IMR-90 (cell line): ENCODE results near the gene TMTC1. TPM values are rescaled to one million over a fixed set of nuclear protein-coding genes. Genes with fewer than 3 reads are reported as not detected.

Experiments
- ATAC-seq: fragments of 200-7000 bp; cut with Tn5 transposase; 2 replicates; pipeline ENCODE4 v1.9.1; 2020; ENCODE audit warnings: low read depth, mild to moderate bottlenecking, moderate library complexity
- BruUV-seq: library from RNA; stranded (reverse); fragments of 400-500 nt; replicated peaks from 2 replicates; lab custom pipeline; 2021; lab: Mats Ljungman, UMichigan
- CTCF ChIA-PET: fragments of 300-600 bp; formaldehyde crosslinking; extraction: SDS; loops from one replicate; lab custom pipeline; 2021; ENCODE audit warnings: antibody characterized with exemption; lab: Yijun Ruan, JAX
- POLR2A ChIA-PET: fragments of 300-600 bp; sonication (Branson Sonifier 250); formaldehyde crosslinking; loops from one replicate; lab custom pipeline; 2022; ENCODE audit warnings: antibody characterized with exemption; ENCODE audit not compliant: unreplicated experiment; lab: Charles Lee
- DNase-seq: peaks from one replicate; pipeline ENCODE4 v3.0.0; 2013
- H2AFZ ChIP-seq: replicated peaks from 2 replicates; pipeline ENCODE3; 2013; ENCODE audit warnings: low read length, mild to moderate bottlenecking; ENCODE audit not compliant: poor library complexity
- H2AK5ac ChIP-seq: 2 replicates; pipeline ENCODE4 v1.6.1; 2013; ENCODE audit warnings: low read depth, low read length, inconsistent platforms
- H2AK9ac ChIP-seq: replicated peaks from 2 replicates; pipeline ENCODE3; 2013; ENCODE audit warnings: mild to moderate bottlenecking, low read depth, low read length, moderate library complexity; ENCODE audit not compliant: poor library complexity
- H2BK120ac ChIP-seq: 2 replicates; pipeline ENCODE4 v1.6.1; 2013; ENCODE audit warnings: low read depth, low read length, inconsistent platforms
- H2BK15ac ChIP-seq: 3 replicates; pipeline ENCODE4 v1.6.1; 2013; ENCODE audit warnings: low read depth, low read length, inconsistent platforms
- H2BK20ac ChIP-seq: 2 replicates; pipeline ENCODE4 v1.6.1; 2013; ENCODE audit warnings: low read depth, mild to moderate bottlenecking, inconsistent platforms, low read length, moderate library complexity
- H2BK5ac ChIP-seq: 2 replicates; pipeline ENCODE4 v1.6.1; 2013; ENCODE audit warnings: mild to moderate bottlenecking, low read depth, low read length, inconsistent platforms; ENCODE audit not compliant: poor library complexity, severe bottlenecking
- H3K14ac ChIP-seq: replicated peaks from 2 replicates; pipeline ENCODE4 v1.6.1; 2013; ENCODE audit warnings: low read depth, low read length, inconsistent platforms
- H3K18ac ChIP-seq: 2 replicates; pipeline ENCODE4 v1.6.1; 2013; ENCODE audit warnings: low read depth, low read length, control low read depth
- H3K23ac ChIP-seq: 2 replicates; pipeline ENCODE4 v1.6.1; 2013; ENCODE audit warnings: low read depth, low read length, inconsistent platforms
- H3K27ac ChIP-seq: 2 replicates; pipeline ENCODE4 v1.5.1; 2013; ENCODE audit warnings: mild to moderate bottlenecking, control low read depth, low read length; ENCODE audit not compliant: insufficient read depth
- H3K27me3 ChIP-seq: 2 replicates; pipeline ENCODE4 v1.6.1; 2013; ENCODE audit warnings: low read length; ENCODE audit not compliant: control insufficient read depth, insufficient read depth
- H3K36me3 ChIP-seq: 2 replicates; pipeline ENCODE4 v1.6.1; 2013; ENCODE audit warnings: low read length, mixed read lengths; ENCODE audit not compliant: control insufficient read depth, insufficient read depth
- H3K4ac ChIP-seq: 2 replicates; pipeline ENCODE4 v1.6.1; 2013; ENCODE audit warnings: low read depth, low read length, inconsistent platforms
- H3K4me1 ChIP-seq: 2 replicates; pipeline ENCODE4 v1.6.1; 2013; ENCODE audit warnings: low read length, mixed read lengths; ENCODE audit not compliant: control insufficient read depth, insufficient read depth
- H3K4me2 ChIP-seq: 2 replicates; pipeline ENCODE4 v1.6.1; 2013; ENCODE audit warnings: low read depth, mild to moderate bottlenecking, control low read depth, low read length, moderate library complexity
- H3K4me3 ChIP-seq: 2 replicates; pipeline ENCODE4 v1.5.1; 2013; ENCODE audit warnings: low read depth, mild to moderate bottlenecking, control low read depth, low read length, moderate library complexity; ENCODE audit not compliant: insufficient read depth
- H3K56ac ChIP-seq: 2 replicates; pipeline ENCODE4 v1.6.1; 2013; ENCODE audit warnings: low read length, inconsistent platforms; ENCODE audit not compliant: insufficient read depth; ENCODE audit errors: extremely low read depth
- H3K79me1 ChIP-seq, 2 experiments: 2 replicates each; pipeline ENCODE4 v1.6.1; 2013; ENCODE audit warnings: low read length in 2 of 2, inconsistent platforms in 1 of 2, low read depth in 1 of 2
- H3K9ac ChIP-seq: 2 replicates; pipeline ENCODE4 v1.6.1; 2013; ENCODE audit warnings: low read depth, low read length, control low read depth
- H3K9me1 ChIP-seq: 2 replicates; pipeline ENCODE4 v1.6.1; 2013; ENCODE audit warnings: low read length, inconsistent platforms; ENCODE audit not compliant: insufficient read depth
- H3K9me3 ChIP-seq: 2 replicates; pipeline ENCODE4 v1.6.1; 2013; ENCODE audit warnings: low read length; ENCODE audit not compliant: control insufficient read depth, insufficient read depth
- H4K20me1 ChIP-seq: 2 replicates; pipeline ENCODE4 v1.6.1; 2013; ENCODE audit warnings: low read length, inconsistent platforms; ENCODE audit not compliant: insufficient read depth
- H4K5ac ChIP-seq: 2 replicates; pipeline ENCODE4 v1.6.1; 2013; ENCODE audit warnings: mild to moderate bottlenecking, low read depth, low read length, control low read depth
- H4K8ac ChIP-seq, 2 experiments: 2 replicates each; pipeline ENCODE4 v1.6.1; 2013; ENCODE audit warnings: low read depth in 2 of 2, low read length in 2 of 2, control low read depth in 1 of 2, inconsistent platforms in 1 of 2
- H4K91ac ChIP-seq: 2 replicates; pipeline ENCODE4 v1.6.1; 2013; ENCODE audit warnings: low read depth, low read length, inconsistent platforms; ENCODE audit not compliant: insufficient read depth
- BHLHE40 ChIP-seq: fragments of 150-350 bp; IDR thresholded peaks from 2 replicates; pipeline ENCODE4 v1.6.1; 2016; ENCODE audit warnings: mild to moderate bottlenecking, low read depth, low read length
- ELK1 ChIP-seq: fragments of 150-350 bp; IDR thresholded peaks from 2 replicates; pipeline ENCODE4 v1.6.1; 2016; ENCODE audit warnings: low read depth, mild to moderate bottlenecking, low read length, moderate library complexity, borderline replicate concordance
- FOS ChIP-seq: fragments of 150-350 bp; IDR thresholded peaks from 2 replicates; pipeline ENCODE4 v1.6.1; 2016; ENCODE audit warnings: low read depth, low read length
- MAFK ChIP-seq: IDR thresholded peaks from 2 replicates; pipeline ENCODE4 v1.6.1; 2012; ENCODE audit warnings: low read depth, low read length, improper control_type of control experiment
- MAZ ChIP-seq: IDR thresholded peaks from 2 replicates; pipeline ENCODE4 v1.6.1; 2012; ENCODE audit warnings: low read depth, mild to moderate bottlenecking, low read length, improper control_type of control experiment, moderate library complexity, borderline replicate concordance
- POLR2A ChIP-seq: IDR thresholded peaks from 2 replicates; pipeline ENCODE4 v1.6.1; 2012; ENCODE audit warnings: mild to moderate bottlenecking, low read depth, low read length
- RAD21 ChIP-seq: IDR thresholded peaks from 2 replicates; pipeline ENCODE4 v1.6.1; 2012; ENCODE audit warnings: low read length, improper control_type of control experiment
- RCOR1 ChIP-seq: IDR thresholded peaks from 2 replicates; pipeline ENCODE4 v1.6.1; 2012; ENCODE audit warnings: mild to moderate bottlenecking, low read length, improper control_type of control experiment; ENCODE audit not compliant: insufficient replicate concordance
- USF2 ChIP-seq: fragments of 150-350 bp; IDR thresholded peaks from 2 replicates; pipeline ENCODE4 v1.6.1; 2017; ENCODE audit warnings: mild to moderate bottlenecking, antibody characterized with exemption, low read length, low read depth
- WGBS, 2 experiments: methylation state at CpG; one replicate each; pipeline versions ENCODE4 v1.1.5 to v1.1.7; 2013; ENCODE audit warnings: missing lambda C conversion rate in 2 of 2; ENCODE audit not compliant: insufficient read length in 1 of 2; ENCODE audit errors: extremely low coverage in 2 of 2; 5-methylcytosine and 5-hydroxymethylcytosine counted together
- dilution Hi-C: fragments of 300-500 bp; cut with HindIII; formaldehyde crosslinking; loops from one replicate; pipeline ENCODE4 v1.14.3; 2018; ENCODE audit warnings: low sequenced_read_pairs; ENCODE audit not compliant: unreplicated experiment
- in situ Hi-C: fragments of 300-500 bp; cut with MboI; formaldehyde crosslinking; loops from 3 replicates; pipeline ENCODE4 v1.14.3; 2019; ENCODE audit warnings: low sequenced_read_pairs, inconsistent platforms, mixed read lengths
- intact Hi-C: fragments of 100-400 bp; cut with micrococcal nuclease; formaldehyde crosslinking; loops from 2 replicates; pipeline ENCODE4 v1.10.0; 2022
- polyA plus RNA-seq, 3 experiments: library from polyadenylated mRNA; depleted of rRNA; stranded (reverse); fragments of >200 nt; gene quantifications; 2 replicates each; pipeline ENCODE4 v1.2.3, GENCODE V29; 2012; ENCODE audit warnings: low replicate concordance in 1 of 3
- total RNA-seq: library from RNA; depleted of rRNA; stranded (reverse); fragments of >200 nt; gene quantifications from 2 replicates; pipeline ENCODE4 v1.2.3, GENCODE V29; 2012

TMTC1 gene
- total and polyA plus RNA-seq, 2 of the 4 experiments (the other 2 are of a cell fraction): 12.5 to 36.4 TPM

- peak; percentile 31; the same call in 1 of the 2 replicates for TF ChIP-seq USF2
- TF ChIP-seq FOS: 0 out of 2 replicates have a peak, but pooled peaks have one; percentile 45
These were observed 236.6 kb downstream of the TMTC1 start (continued) for GRCh38 chr12:29547151-29547632.

- Histone ChIP-seq H2BK120ac (peak overlapping the region; percentile 93), H3K9me3 (no peaks in the 10 kb centered on the region), H3K23ac (peak overlapping the region; percentile 88), H4K91ac (peak overlapping the region; percentile 98), H4K5ac (peak overlapping the region; percentile 62), H3K56ac (peak overlapping the region; percentile 78), H2BK5ac (peak overlapping the region; percentile 91), H4K8ac (peak overlapping the region; percentile 88 to 91), H2BK20ac (peak overlapping the region; percentile 98), H4K20me1 (no peaks in the 10 kb centered on the region), H3K14ac (peak overlapping the region; percentile 80), H3K4me3 (no peak overlapping the region), H3K18ac (peak overlapping the region; percentile 74), H3K36me3 (no peaks in the 10 kb centered on the region), H3K9me1 (peaks cover 16% of the 10 kb centered on the region), H2AK9ac (peak overlapping the region; percentile 3), H3K79me1 (peaks cover 0 to 29% of the 10 kb centered on the region in 2 experiments; a peak in 2 of 4 replicates), H2BK15ac (peak overlapping the region; percentile 99; the same call in 2 of the 3 replicates), H3K4ac (peak overlapping the region; percentile 99), H2AFZ (peak overlapping the region; percentile 67), H3K4me2 (no peak overlapping the region), H3K27me3 (no peaks in the 10 kb centered on the region), H3K9ac (peak overlapping the region; percentile 39; the same call in 1 of the 2 replicates), H3K27ac (peak overlapping the region; percentile 70), H3K4me1 (peaks cover 16% of the 10 kb centered on the region), H2AK5ac (peak overlapping the region; percentile 96)
- ChIA-PET CTCF (interaction anchor here (0.8 to 2.2 kb wide), 2 partner anchors 12 to 70 kb away, joined by 3 to 12 read pairs; no protein-coding TSS in a partner anchor), POLR2A (no interaction called here)
- DNase-seq: peak; percentile 18
- intact Hi-C loops (loop anchor here (2.0 kb wide), 1 partner anchor 237 kb away; the partner anchor contains the start of gene TMTC1), dilution Hi-C loops (no loop called here), in situ Hi-C loops (loop anchor here (10.0 kb wide), 1 partner anchor 239 kb away; the partner anchor contains the start of gene TMTC1)
- TF ChIP-seq POLR2A: no peak
- no peak for TF ChIP-seq BHLHE40
- TF ChIP-seq USF2: no peak
- no peak for TF ChIP-seq MAFK
- no peak for TF ChIP-seq ELK1
- TF ChIP-seq MAZ: no peak
- no peak for TF ChIP-seq RAD21
- no peak for TF ChIP-seq RCOR1
- 100% methylated on average over 1 of the region's 2 CpGs; no CpG with 5 or more reads in 1 of the 2 experiments for WGBS, 2 experiments
- BruUV-seq: no TSS peak
- ATAC-seq: peak; percentile 10; the same call in 1 of the 2 replicates
These were observed 237.7 kb downstream of the TMTC1 start for GRCh38 chr12:29546000-29546399.
